Measurements from ENCODE around the gene DCUN1D3.
"Not testable (repeated sequence)": the region's sequence is repeated elsewhere in the genome, so short reads cannot be mapped to it uniquely, and the experiment has no call there.

DNA sequence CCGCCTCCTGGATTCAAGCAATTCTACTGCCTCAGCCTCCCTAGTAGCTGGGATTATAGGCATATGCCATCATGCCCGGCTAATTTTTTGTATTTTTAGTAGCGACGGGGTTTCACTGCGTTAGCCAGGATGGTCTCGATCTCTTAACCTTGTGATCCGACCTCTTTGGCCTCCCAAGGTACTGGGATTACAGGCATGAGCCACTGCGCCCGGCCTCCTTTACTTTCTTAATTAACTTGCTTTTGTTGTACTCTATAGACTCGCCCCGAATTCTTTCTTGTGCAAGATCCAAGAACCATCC is 45.4 kb upstream of the DCUN1D3 start:
- TF ChIP-seq, protein P1, sequence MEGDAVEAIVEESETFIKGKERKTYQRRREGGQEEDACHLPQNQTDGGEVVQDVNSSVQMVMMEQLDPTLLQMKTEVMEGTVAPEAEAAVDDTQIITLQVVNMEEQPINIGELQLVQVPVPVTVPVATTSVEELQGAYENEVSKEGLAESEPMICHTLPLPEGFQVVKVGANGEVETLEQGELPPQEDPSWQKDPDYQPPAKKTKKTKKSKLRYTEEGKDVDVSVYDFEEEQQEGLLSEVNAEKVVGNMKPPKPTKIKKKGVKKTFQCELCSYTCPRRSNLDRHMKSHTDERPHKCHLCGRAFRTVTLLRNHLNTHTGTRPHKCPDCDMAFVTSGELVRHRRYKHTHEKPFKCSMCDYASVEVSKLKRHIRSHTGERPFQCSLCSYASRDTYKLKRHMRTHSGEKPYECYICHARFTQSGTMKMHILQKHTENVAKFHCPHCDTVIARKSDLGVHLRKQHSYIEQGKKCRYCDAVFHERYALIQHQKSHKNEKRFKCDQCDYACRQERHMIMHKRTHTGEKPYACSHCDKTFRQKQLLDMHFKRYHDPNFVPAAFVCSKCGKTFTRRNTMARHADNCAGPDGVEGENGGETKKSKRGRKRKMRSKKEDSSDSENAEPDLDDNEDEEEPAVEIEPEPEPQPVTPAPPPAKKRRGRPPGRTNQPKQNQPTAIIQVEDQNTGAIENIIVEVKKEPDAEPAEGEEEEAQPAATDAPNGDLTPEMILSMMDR (IDR thresholded peaks at IDR 0.05): not testable (repeated sequence)
- not testable (repeated sequence) for TF ChIP-seq POLR2A (IDR thresholded peaks at IDR 0.05)
